ENCODE measurements around the gene ROBO4.

The ROBO4 gene

DNA sequence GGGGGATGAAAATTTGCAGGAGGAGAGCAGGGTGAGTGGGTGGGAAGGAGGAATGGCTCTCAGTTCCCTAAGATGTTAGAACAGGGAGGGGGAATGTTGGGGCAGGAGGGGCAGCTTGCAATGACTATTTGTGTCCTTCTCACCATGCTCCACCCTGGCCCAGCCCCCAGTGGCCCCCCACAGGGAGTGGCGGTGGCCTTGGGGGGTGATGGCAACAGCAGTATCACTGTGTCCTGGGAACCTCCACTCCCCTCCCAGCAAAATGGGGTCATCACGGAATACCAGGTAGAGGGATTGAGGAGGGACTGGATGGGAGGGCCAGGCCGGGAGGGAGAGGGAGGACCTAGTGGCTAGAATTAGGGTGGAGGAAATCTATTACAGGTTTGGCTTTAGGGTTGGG is 22.3 kb downstream of the ROBO4 start:
- H3K36me3 ChIP-seq (ENCODE audit: control insufficient read depth, insufficient read depth, low read length) = no peaks in the 10 kb centered on the region
- H3K9ac ChIP-seq (ENCODE audit: low read length) = no peak overlapping the region
- no peaks in the 10 kb centered on the region for H3K9me3 ChIP-seq (ENCODE audit: control insufficient read depth, low read length)
- H3K27me3 ChIP-seq (ENCODE audit: control insufficient read depth, insufficient read depth, low read length) = peaks cover 63% of the 10 kb centered on the region
- peaks cover 16% of the 10 kb centered on the region for H3K4me1 ChIP-seq (ENCODE audit: control insufficient read depth, insufficient read depth, low read length)
- H3K4me3 ChIP-seq (ENCODE audit: low read length) = no peak overlapping the region

DNA sequence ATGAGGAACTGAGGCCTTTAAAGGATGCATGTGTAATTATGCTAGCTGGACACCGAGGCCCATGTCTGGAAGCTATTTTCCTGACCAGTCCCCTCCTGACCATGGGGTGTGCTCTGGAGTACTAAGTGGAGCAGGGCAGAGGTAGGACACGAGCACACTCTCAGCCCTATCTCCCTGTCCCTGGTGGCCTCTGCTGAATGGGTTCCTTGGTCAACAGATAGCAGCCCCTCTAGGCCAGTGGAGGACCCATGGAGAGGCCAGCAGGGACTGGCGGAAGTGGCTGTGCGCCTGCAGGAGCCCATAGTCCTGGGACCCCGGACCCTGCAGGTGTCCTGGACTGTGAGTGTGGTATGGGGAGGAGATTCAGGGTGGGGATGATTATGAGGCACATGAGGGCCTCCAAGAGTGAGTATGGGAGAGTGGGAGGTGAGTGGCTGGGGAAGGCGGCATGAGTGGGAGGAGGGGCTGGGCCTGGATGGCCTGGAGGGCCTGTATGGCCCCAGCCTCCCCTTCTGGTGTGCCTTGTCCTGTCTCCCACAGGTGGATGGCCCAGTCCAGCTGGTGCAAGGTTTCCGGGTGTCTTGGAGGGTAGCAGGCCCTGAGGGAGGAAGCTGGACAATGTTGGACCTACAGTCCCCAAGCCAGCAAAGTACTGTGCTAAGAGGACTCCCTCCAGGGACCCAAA is 23.0 kb downstream of the ROBO4 start:
- Histone ChIP-seq H3K27me3 (ENCODE audit: control insufficient read depth, insufficient read depth, low read length) (peaks cover 70% of the 10 kb centered on the region), H3K9ac (ENCODE audit: low read length) (no peak overlapping the region), H3K9me3 (ENCODE audit: control insufficient read depth, low read length) (no peaks in the 10 kb centered on the region), H3K4me1 (ENCODE audit: control insufficient read depth, insufficient read depth, low read length) (peaks cover 16% of the 10 kb centered on the region), H3K4me3 (ENCODE audit: low read length) (no peak overlapping the region), H3K36me3 (ENCODE audit: control insufficient read depth, insufficient read depth, low read length) (no peaks in the 10 kb centered on the region)

DNA sequence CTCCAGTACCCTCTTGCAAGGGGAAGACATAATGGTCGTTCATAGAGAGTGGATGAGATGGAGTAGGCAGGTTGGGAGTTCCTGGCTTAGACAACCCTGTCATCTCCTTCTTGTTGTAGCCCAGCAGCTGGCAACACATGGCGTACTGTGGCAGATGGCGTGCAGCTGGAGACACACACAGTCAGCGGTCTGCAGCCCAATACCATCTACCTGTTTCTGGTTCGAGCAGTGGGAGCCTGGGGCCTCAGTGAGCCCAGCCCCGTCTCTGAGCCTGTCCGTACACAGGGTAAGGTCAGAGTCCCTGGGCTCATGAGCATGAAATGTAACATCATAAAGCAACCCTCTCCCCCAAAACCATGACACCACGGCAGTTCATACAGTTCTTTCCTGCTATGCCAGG is 23.7 kb downstream of the ROBO4 start:
- no peak overlapping the region for H3K4me3 ChIP-seq (ENCODE audit: low read length)
- no peaks in the 10 kb centered on the region for H3K36me3 ChIP-seq (ENCODE audit: control insufficient read depth, insufficient read depth, low read length)
- peaks cover 78% of the 10 kb centered on the region for H3K27me3 ChIP-seq (ENCODE audit: control insufficient read depth, insufficient read depth, low read length)
- no peak overlapping the region for H3K9ac ChIP-seq (ENCODE audit: low read length)
- H3K9me3 ChIP-seq (ENCODE audit: control insufficient read depth, low read length) = no peaks in the 10 kb centered on the region
- H3K4me1 ChIP-seq (ENCODE audit: control insufficient read depth, insufficient read depth, low read length) = peaks cover 18% of the 10 kb centered on the region

DNA sequence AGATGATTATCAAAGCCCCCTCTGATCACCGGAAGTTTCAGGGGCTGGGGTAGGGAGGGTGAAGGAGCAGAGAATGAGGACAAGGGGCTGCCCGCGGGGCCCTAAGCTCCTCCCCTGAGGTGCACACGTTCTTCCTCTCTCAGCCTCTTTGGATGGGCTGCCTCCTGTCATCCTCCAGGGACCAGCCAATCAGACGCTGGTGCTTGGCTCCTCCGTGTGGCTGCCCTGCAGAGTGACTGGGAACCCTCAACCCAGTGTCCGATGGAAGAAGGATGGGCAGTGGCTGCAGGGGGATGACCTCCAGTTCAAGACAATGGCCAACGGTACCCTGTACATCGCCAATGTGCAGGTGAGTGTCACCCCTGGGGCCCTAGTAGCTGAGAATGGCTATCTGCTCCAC is 24.9 kb downstream of the ROBO4 start:
- Histone ChIP-seq H3K27me3 (ENCODE audit: control insufficient read depth, insufficient read depth, low read length) (peaks cover 90% of the 10 kb centered on the region), H3K4me3 (ENCODE audit: low read length) (no peak overlapping the region), H3K4me1 (ENCODE audit: control insufficient read depth, insufficient read depth, low read length) (peaks cover 28% of the 10 kb centered on the region), H3K9me3 (ENCODE audit: control insufficient read depth, low read length) (no peaks in the 10 kb centered on the region), H3K36me3 (ENCODE audit: control insufficient read depth, insufficient read depth, low read length) (no peaks in the 10 kb centered on the region), H3K9ac (ENCODE audit: low read length) (no peak overlapping the region)

DNA sequence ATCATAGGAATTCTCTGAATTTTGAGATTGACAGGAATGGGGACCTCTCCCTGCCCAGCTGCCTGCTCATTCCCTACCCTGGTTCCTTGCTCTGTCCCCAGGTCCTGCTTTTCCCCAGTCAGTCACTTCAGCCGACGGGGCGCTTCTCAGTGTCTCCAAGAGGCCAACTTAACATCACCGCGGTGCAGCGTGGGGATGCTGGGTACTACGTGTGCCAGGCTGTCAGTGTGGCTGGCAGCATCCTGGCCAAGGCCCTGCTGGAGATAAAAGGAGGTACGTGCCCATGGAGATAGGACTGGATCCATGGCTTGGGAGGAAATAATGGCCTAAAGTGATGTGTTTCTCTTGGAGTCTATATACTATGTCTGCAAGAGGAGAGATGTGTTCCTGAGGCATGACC is 25.4 kb downstream of the ROBO4 start:
- no peaks in the 10 kb centered on the region for H3K9me3 ChIP-seq (ENCODE audit: control insufficient read depth, low read length)
- H3K4me1 ChIP-seq (ENCODE audit: control insufficient read depth, insufficient read depth, low read length) = peaks cover 25% of the 10 kb centered on the region
- peaks cover 90% of the 10 kb centered on the region for H3K27me3 ChIP-seq (ENCODE audit: control insufficient read depth, insufficient read depth, low read length)
- no peak overlapping the region for H3K4me3 ChIP-seq (ENCODE audit: low read length)
- H3K36me3 ChIP-seq (ENCODE audit: control insufficient read depth, insufficient read depth, low read length) = no peaks in the 10 kb centered on the region
- H3K9ac ChIP-seq (ENCODE audit: low read length) = no peak overlapping the region

DNA sequence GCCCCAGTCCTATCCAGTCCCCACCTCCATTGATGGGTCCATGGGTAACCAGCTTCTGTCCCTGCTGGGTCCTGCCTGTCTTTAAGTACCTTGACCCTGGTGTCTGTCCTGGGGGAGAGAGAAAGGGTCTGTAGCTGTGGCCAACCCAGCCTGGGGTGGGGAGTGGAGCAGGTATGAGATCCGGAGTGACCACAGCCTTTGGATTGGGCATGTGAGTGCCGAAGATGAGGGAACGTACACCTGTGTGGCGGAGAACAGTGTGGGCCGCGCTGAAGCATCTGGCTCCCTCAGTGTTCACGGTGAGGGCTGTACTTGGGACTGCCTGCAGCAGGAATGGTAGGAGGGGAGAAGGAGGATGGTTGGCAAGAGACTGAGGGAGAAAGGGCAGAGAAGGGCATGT is 27.2 kb downstream of the ROBO4 start:
- no peaks in the 10 kb centered on the region for H3K36me3 ChIP-seq (ENCODE audit: control insufficient read depth, insufficient read depth, low read length)
- peaks cover 96% of the 10 kb centered on the region for H3K27me3 ChIP-seq (ENCODE audit: control insufficient read depth, insufficient read depth, low read length)
- H3K9me3 ChIP-seq (ENCODE audit: control insufficient read depth, low read length) = no peaks in the 10 kb centered on the region
- no peak overlapping the region for H3K9ac ChIP-seq (ENCODE audit: low read length)
- no peak overlapping the region for H3K4me3 ChIP-seq (ENCODE audit: low read length)
- peaks cover 25% of the 10 kb centered on the region for H3K4me1 ChIP-seq (ENCODE audit: control insufficient read depth, insufficient read depth, low read length)

DNA sequence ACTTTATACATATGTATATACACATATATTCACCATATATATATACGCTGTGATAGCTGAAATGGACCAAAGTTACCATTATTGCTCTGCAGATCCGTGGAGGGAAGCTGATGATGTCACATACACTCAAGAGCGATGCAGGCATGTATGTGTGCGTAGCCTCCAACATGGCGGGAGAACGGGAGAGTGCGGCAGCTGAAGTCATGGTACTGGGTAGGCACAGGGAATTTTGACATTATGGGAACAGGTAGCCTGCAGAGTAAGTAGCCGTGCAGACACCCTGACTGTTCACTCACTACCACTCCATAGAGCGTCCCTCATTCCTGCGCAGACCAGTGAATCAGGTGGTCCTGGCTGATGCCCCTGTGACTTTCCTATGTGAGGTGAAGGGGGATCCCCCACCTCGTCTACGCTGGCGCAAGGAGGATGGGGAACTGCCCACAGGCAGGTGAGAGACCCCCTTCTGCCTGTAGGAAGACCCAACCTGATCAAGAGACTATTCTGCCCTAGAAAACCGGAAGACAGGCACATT is 27.7 kb downstream of the ROBO4 start:
- H3K36me3 ChIP-seq (ENCODE audit: control insufficient read depth, insufficient read depth, low read length) = no peaks in the 10 kb centered on the region
- peaks cover 26% of the 10 kb centered on the region for H3K4me1 ChIP-seq (ENCODE audit: control insufficient read depth, insufficient read depth, low read length)
- H3K4me3 ChIP-seq (ENCODE audit: low read length) = no peak overlapping the region
- no peak overlapping the region for H3K9ac ChIP-seq (ENCODE audit: low read length)
- H3K27me3 ChIP-seq (ENCODE audit: control insufficient read depth, insufficient read depth, low read length) = peaks cover 96% of the 10 kb centered on the region
- no peaks in the 10 kb centered on the region for H3K9me3 ChIP-seq (ENCODE audit: control insufficient read depth, low read length)

DNA sequence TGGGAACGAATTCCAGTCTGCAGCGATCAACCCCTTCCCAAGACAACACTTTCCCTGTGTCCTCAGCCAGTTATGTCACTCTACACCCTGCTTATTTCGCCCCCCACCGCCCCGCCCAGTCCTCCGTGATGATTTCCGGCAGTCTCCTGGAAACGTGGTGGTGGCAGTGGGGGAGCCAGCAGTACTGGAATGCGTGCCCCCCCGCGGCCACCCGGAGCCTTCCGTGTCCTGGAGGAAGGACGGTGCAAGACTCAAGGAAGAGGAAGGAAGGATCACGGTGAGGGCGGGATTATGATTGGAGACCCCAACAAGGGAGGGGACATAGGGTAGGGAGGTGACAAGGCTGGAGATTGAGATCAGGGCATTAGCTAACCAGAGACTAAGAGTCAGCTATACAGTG is 28.3 kb downstream of the ROBO4 start:
- Histone ChIP-seq H3K9me3 (ENCODE audit: control insufficient read depth, low read length) (no peaks in the 10 kb centered on the region), H3K4me1 (ENCODE audit: control insufficient read depth, insufficient read depth, low read length) (peaks cover 26% of the 10 kb centered on the region), H3K9ac (ENCODE audit: low read length) (no peak overlapping the region), H3K36me3 (ENCODE audit: control insufficient read depth, insufficient read depth, low read length) (no peaks in the 10 kb centered on the region), H3K4me3 (ENCODE audit: low read length) (no peak overlapping the region), H3K27me3 (ENCODE audit: control insufficient read depth, insufficient read depth, low read length) (peaks cover 96% of the 10 kb centered on the region)

DNA sequence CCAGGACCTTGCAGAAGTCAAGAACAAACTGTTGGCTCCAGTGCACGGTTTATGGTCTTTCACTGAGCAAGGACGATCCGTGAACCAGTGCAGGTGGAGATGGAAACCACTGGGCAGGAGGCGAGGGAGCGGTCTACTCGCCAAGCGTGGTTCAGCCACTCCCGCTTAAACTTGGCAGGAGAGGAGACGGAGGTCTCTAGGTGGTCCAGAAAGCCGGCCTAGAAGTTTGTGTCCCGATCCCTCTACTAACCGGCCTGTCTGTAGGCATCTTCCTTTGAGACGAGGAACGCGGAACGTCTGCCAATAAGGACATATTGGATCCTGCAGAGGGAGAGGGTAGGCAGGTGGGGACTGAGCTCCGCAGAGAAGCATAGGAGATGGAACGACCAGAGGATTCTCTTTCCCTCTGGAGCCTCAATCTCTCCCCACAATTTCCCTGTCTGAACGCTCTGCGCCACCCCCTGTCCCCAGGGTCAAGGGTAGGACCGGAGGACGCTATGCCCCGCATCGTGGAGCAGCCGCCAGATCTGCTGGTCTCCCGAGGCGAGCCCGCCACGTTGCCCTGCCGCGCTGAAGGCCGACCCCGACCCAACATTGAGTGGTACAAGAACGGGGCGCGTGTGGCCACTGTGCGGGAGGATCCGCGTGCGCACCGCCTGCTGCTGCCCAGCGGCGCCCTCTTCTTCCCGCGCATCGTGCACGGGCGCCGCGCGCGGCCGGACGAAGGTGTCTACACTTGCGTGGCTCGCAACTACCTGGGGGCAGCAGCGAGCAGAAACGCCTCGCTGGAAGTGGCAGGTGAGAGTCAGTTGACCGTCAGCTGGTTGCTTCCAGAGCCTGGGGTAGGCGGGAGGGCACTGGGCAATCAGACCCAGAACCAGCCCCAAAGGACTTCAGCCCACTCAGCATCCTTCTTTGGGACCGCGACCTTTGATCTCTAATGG is 29.1 kb downstream of the ROBO4 start:
- H3K27me3 ChIP-seq (ENCODE audit: control insufficient read depth, insufficient read depth, low read length) = peaks cover 96% of the 10 kb centered on the region
- no peak overlapping the region for H3K9ac ChIP-seq (ENCODE audit: low read length)
- H3K4me3 ChIP-seq (ENCODE audit: low read length) = no peak overlapping the region
- no peaks in the 10 kb centered on the region for H3K9me3 ChIP-seq (ENCODE audit: control insufficient read depth, low read length)
- H3K4me1 ChIP-seq (ENCODE audit: control insufficient read depth, insufficient read depth, low read length) = peaks cover 28% of the 10 kb centered on the region
- no peaks in the 10 kb centered on the region for H3K36me3 ChIP-seq (ENCODE audit: control insufficient read depth, insufficient read depth, low read length)

DNA sequence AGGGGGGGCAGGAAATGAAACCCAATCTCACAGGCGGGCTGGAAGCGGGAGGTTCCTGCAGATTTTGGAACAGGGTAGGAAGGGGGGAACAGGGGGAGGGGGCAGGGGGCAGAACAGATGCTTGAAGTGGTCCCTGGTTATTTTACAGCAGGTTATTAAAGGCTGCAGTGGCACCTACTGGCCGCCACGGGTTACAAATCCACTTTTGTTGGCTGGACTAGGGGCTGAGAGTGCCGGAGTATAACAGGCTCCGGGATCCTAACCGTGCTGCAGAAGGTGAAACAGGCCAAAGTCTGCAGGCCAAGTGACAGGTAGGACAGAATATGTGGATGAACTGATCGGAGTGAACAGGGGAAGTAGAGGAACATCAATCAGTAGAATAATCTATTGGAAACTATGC is 30.0 kb downstream of the ROBO4 start:
- Histone ChIP-seq H3K27me3 (ENCODE audit: control insufficient read depth, insufficient read depth, low read length) (peaks cover 98% of the 10 kb centered on the region), H3K9me3 (ENCODE audit: control insufficient read depth, low read length) (no peaks in the 10 kb centered on the region), H3K4me3 (ENCODE audit: low read length) (no peak overlapping the region), H3K9ac (ENCODE audit: low read length) (no peak overlapping the region), H3K36me3 (ENCODE audit: control insufficient read depth, insufficient read depth, low read length) (no peaks in the 10 kb centered on the region), H3K4me1 (ENCODE audit: control insufficient read depth, insufficient read depth, low read length) (peaks cover 35% of the 10 kb centered on the region)

DNA sequence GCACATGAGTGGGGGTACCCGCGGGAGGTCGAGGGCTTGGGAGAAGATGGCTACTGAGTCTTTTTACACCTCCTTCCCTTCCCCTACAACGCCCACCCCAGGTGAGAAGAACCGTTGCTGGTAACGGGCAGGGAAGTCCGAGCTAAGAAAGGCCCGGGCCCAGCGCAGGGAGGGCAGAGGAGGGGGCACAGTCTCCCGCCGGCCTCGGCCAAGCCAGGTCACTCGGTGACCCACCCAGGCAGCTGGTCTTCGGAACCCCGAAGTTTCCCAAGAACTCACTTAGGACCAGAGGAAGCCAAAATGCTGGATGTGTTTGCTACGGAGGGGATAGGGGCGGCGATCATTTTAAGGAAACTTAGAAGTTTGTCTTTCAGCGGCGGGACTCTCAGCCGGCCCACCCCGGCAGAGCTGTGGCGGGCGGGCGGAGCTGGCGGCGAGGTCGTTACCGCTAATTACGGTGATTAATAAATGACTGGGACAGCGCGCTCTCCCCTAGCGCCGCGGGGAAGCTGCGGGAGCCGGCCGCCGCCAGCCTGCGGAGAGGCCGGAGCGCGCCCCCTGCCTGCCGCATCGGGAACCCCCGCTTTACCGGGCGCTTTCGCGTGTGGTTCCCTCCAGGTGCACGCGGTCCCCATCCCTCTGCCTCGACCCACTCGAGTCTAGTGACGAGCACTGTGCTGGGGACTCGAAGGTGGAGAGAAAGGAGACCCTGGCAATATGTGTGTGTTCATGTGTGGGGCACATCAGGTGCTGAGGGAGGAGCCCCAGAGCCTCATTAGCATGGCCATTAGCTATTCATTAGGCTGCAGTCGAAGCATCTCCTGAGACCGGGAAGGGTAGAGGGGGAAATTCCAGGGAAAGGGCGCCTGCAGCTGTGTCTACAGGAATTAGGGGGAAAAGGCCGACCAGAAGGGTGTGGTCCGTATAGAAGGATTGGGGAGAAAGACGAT is 31.5 kb downstream of the ROBO4 start:
- Histone ChIP-seq H3K9ac (ENCODE audit: low read length) (no peak overlapping the region), H3K4me1 (ENCODE audit: control insufficient read depth, insufficient read depth, low read length) (peaks cover 35% of the 10 kb centered on the region), H3K27me3 (ENCODE audit: control insufficient read depth, insufficient read depth, low read length) (peaks cover 98% of the 10 kb centered on the region), H3K9me3 (ENCODE audit: control insufficient read depth, low read length) (no peaks in the 10 kb centered on the region), H3K36me3 (ENCODE audit: control insufficient read depth, insufficient read depth, low read length) (no peaks in the 10 kb centered on the region), H3K4me3 (ENCODE audit: low read length) (no peak overlapping the region)
